ENCODE results near the gene HCN4. TPM values are rescaled to one million over a fixed set of nuclear protein-coding genes. Genes with fewer than 3 reads are reported as not detected.

The HCN4 gene
- total RNA-seq, 1 donor from 2014 or later, result not detected

- Mint-ChIP-seq H3K4me3 (no peak overlapping the region), H3K4me1 (peaks cover 2% of the 10 kb centered on the region), H3K27me3 (peaks cover 55% of the 10 kb centered on the region), H3K9me3 (no peaks in the 10 kb centered on the region), H3K27ac (no peak overlapping the region), H3K36me3 (ENCODE audit: low read depth) (no peaks in the 10 kb centered on the region)
- no peak for DNase-seq
- intact Hi-C loops (cut with micrococcal nuclease), result no loop called here
Measured at GRCh38 chr15:73369154-73369694, 466 bp upstream of the HCN4 start.

DNA sequence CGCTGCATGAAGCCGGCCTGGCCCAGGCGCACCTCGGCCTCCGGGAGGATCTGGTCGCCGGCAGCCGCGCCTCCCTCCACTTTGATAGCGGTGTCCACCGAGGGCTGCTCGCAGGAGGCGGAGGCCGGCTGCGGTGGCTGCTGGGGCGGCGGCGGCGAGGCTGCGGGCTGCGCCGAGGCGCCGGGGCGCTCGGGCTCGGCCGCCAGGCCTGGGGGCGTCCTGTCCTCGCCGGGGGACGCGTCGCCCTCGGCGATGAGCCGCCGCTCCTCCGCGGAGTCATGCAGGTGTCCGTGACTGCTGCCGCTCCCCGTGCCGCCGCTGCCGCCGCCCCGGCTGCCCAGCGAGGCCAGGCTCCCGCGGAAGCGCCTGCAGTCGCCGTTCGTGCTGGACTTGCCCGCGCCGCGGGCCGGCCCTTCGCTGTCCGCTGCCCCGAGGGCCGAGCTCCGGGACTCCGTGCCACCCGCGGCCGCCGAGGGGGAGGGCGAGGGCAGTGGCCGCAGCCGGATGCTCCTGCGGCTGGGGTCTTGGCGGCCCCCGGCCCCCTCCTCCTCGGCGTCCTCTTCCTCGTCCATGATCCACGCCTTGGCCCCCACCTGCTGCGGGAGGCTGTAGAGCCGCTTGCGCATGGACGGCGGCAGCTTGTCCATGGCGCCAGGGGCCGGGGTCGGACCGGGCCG is 996 bp downstream of the HCN4 start:
- Mint-ChIP-seq H3K27me3 (peaks cover 50% of the 10 kb centered on the region), H3K4me3 (no peak overlapping the region), H3K36me3 (ENCODE audit: low read depth) (no peaks in the 10 kb centered on the region), H3K4me1 (peaks cover 2% of the 10 kb centered on the region), H3K9me3 (no peaks in the 10 kb centered on the region), H3K27ac (no peak overlapping the region)
- no peak for DNase-seq
- intact Hi-C loops (cut with micrococcal nuclease), result no loop called here

GRCh38 chr15:73366766-73367623 is 1.8 kb downstream of the HCN4 start:
- peaks cover 2% of the 10 kb centered on the region for H3K4me1 Mint-ChIP-seq
- intact Hi-C loops (cut with micrococcal nuclease), result no loop called here
- H3K27ac Mint-ChIP-seq, result no peak overlapping the region
- no peak for DNase-seq
- no peaks in the 10 kb centered on the region for H3K9me3 Mint-ChIP-seq
- H3K4me3 Mint-ChIP-seq, result no peak overlapping the region
- no peaks in the 10 kb centered on the region for H3K36me3 Mint-ChIP-seq (ENCODE audit: low read depth)
- peaks cover 46% of the 10 kb centered on the region for H3K27me3 Mint-ChIP-seq

- DNase-seq, result no peak
- Mint-ChIP-seq H3K9me3 (no peaks in the 10 kb centered on the region), H3K4me1 (no peaks in the 10 kb centered on the region), H3K4me3 (no peak overlapping the region), H3K36me3 (ENCODE audit: low read depth) (no peaks in the 10 kb centered on the region), H3K27ac (no peak overlapping the region), H3K27me3 (peaks cover 22% of the 10 kb centered on the region)
- intact Hi-C loops (cut with micrococcal nuclease), result no loop called here
Measured at GRCh38 chr15:73364070-73364469, 4.7 kb downstream of the HCN4 start.

DNA sequence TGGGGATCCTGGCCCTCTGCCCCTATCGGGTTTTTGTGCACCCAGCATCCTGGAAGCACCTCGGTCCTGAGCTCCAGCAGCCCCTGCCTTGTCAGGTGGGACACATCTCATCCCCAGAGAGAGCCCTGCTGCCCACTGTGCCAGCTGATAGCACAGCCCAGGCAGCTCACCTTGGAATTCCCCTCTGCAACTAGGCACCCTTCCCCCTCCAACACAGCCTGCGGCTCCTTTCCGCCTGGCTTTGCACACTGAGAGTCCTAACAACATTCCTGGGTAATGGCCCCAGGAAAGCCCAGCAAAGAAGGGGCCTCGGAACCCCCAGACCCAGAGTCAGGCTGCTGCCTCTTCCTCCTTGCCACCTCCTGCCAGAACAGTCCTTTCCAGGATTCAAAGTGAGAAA is 5.9 kb downstream of the HCN4 start:
- Mint-ChIP-seq H3K9me3 (no peaks in the 10 kb centered on the region), H3K27ac (no peak overlapping the region), H3K4me1 (no peaks in the 10 kb centered on the region), H3K36me3 (ENCODE audit: low read depth) (no peaks in the 10 kb centered on the region), H3K27me3 (peaks cover 22% of the 10 kb centered on the region), H3K4me3 (no peak overlapping the region)
- DNase-seq, result no peak
- intact Hi-C loops (cut with micrococcal nuclease), result no loop called here

DNA sequence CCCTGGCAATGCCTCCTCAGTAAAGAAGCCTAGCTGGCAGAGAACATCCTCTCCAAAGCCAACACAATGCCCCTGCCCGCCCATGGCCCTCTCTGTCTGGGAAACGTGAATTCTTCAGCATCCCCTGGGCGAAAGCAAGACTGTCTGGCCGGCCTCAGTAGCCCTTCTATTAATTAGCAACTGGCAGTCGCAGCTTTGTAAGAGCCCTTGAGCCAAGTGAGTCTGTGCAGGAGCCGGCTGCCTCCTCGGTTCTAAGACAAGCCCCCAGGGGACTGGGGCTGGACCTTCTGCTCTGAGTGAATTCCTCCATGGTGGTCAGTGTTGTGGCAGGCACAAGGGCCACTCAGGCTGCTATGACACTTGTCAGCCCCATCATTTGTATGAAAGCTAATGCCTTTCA is 7.4 kb downstream of the HCN4 start:
- intact Hi-C loops (cut with micrococcal nuclease), result no loop called here
- Mint-ChIP-seq H3K27me3 (peaks cover 13% of the 10 kb centered on the region), H3K9me3 (no peaks in the 10 kb centered on the region), H3K4me1 (no peaks in the 10 kb centered on the region), H3K27ac (no peak overlapping the region), H3K36me3 (ENCODE audit: low read depth) (no peaks in the 10 kb centered on the region), H3K4me3 (no peak overlapping the region)
- DNase-seq, result no peak

DNA sequence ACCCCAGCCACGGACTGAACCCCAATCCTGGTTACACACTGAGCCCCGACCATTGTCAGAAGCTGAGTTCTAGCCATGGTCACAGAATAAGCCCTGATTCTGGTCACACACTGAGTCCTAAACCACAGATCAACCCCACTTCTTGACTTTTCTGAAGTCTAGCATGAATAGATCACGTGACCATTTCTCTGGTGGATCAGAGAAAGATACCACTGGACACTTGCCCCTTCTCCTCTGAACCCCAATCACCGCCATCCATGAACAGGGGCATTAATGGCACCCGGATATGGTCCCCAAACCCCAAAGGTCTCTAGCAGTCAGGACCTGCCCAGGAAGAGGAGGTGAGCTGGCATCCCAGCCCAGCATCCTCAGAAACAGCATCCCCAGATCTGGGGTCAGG is 9.1 kb downstream of the HCN4 start:
- DNase-seq, result no peak
- intact Hi-C loops (cut with micrococcal nuclease), result no loop called here
- Mint-ChIP-seq H3K9me3 (no peaks in the 10 kb centered on the region), H3K27me3 (peaks cover 2% of the 10 kb centered on the region), H3K27ac (no peak overlapping the region), H3K4me3 (no peak overlapping the region), H3K36me3 (ENCODE audit: low read depth) (no peaks in the 10 kb centered on the region), H3K4me1 (no peaks in the 10 kb centered on the region)

GRCh38 chr15:73357999-73358665 is 10.6 kb downstream of the HCN4 start:
- H3K36me3 Mint-ChIP-seq (ENCODE audit: low read depth), result no peaks in the 10 kb centered on the region
- no peaks in the 10 kb centered on the region for H3K4me1 Mint-ChIP-seq
- no peaks in the 10 kb centered on the region for H3K27me3 Mint-ChIP-seq
- H3K4me3 Mint-ChIP-seq, result no peak overlapping the region
- intact Hi-C loops (cut with micrococcal nuclease), result no loop called here
- H3K27ac Mint-ChIP-seq, result no peak overlapping the region
- H3K9me3 Mint-ChIP-seq, result no peaks in the 10 kb centered on the region
- no peak for DNase-seq

GRCh38 chr15:73355612-73356265 is 13.0 kb downstream of the HCN4 start:
- Mint-ChIP-seq H3K36me3 (ENCODE audit: low read depth) (no peaks in the 10 kb centered on the region), H3K9me3 (no peaks in the 10 kb centered on the region), H3K27me3 (no peaks in the 10 kb centered on the region), H3K4me3 (no peak overlapping the region), H3K4me1 (no peaks in the 10 kb centered on the region), H3K27ac (no peak overlapping the region)
- intact Hi-C loops (cut with micrococcal nuclease), result no loop called here
- DNase-seq, result no peak

- Mint-ChIP-seq H3K36me3 (ENCODE audit: low read depth) (no peaks in the 10 kb centered on the region), H3K27ac (no peak overlapping the region), H3K9me3 (no peaks in the 10 kb centered on the region), H3K4me3 (no peak overlapping the region), H3K4me1 (no peaks in the 10 kb centered on the region), H3K27me3 (no peaks in the 10 kb centered on the region)
- intact Hi-C loops (cut with micrococcal nuclease), result no loop called here
- DNase-seq, result no peak
Measured at GRCh38 chr15:73354241-73354640, 14.5 kb downstream of the HCN4 start.

DNA sequence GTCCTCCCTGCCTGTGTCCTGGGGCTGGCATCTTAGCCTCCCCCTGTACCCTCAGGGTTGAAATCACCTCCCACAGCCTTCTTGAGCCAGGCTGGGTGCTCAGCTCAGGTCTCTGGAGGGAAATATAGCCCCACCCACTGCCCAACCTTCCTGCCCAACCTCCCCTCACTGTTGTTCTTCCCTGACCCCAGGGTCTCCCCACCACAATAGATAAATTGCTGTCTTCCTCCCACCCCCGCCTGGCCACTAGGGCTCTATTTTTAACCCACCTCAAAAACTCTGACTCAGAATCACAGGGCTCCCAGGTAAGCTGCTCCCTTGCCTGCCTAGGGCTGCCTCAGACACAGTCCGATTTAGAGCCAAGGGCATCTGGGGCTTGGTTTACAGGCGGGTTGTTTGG is 15.0 kb downstream of the HCN4 start:
- intact Hi-C loops (cut with micrococcal nuclease), result no loop called here
- Mint-ChIP-seq H3K4me1 (no peaks in the 10 kb centered on the region), H3K27me3 (no peaks in the 10 kb centered on the region), H3K27ac (no peak overlapping the region), H3K9me3 (no peaks in the 10 kb centered on the region), H3K4me3 (no peak overlapping the region), H3K36me3 (ENCODE audit: low read depth) (no peaks in the 10 kb centered on the region)
- DNase-seq, result no peak

DNA sequence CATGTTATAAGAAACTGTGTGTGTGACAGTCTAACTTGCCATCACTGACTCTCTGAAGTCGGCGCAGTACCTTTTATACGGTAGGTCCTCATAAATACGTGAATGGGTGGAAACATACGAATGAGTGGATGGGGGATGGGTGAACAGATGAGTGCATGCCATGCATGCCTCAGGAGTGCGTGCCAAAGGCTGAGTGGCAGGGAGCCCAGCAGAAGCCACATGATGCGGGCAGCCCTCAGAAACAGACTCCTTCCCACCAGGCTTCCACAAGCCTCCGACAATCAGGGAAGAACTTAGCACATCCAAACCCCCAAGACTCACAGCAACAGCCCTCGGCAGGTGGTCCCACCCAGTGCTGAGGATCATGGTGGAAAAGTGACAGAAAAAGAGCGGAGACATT is 16.7 kb downstream of the HCN4 start:
- no peaks in the 10 kb centered on the region for H3K4me1 Mint-ChIP-seq
- H3K9me3 Mint-ChIP-seq, result no peaks in the 10 kb centered on the region
- no peaks in the 10 kb centered on the region for H3K27me3 Mint-ChIP-seq
- DNase-seq, result no peak
- H3K27ac Mint-ChIP-seq, result no peak overlapping the region
- intact Hi-C loops (cut with micrococcal nuclease), result no loop called here
- no peak overlapping the region for H3K4me3 Mint-ChIP-seq
- H3K36me3 Mint-ChIP-seq (ENCODE audit: low read depth), result no peaks in the 10 kb centered on the region

- DNase-seq, result no peak
- Mint-ChIP-seq H3K27me3 (no peaks in the 10 kb centered on the region), H3K36me3 (ENCODE audit: low read depth) (no peaks in the 10 kb centered on the region), H3K4me1 (no peaks in the 10 kb centered on the region), H3K4me3 (no peak overlapping the region), H3K9me3 (no peaks in the 10 kb centered on the region), H3K27ac (no peak overlapping the region)
- intact Hi-C loops (cut with micrococcal nuclease), result no loop called here
Measured at GRCh38 chr15:73349191-73349590, 19.6 kb downstream of the HCN4 start.

Measured in activated CD4-positive, alpha-beta T cell treated with anti-CD3 and anti-CD28 coated beads, Interleukin-2, amount 10 ng/mL, durations not matched to agents 24 days and 14 days (primary cell).